ENCODE measurements around the gene C14orf93. TPM values are rescaled to one million over a fixed set of nuclear protein-coding genes. Genes with fewer than 3 reads are reported as not detected.

C14orf93 gene
- polyA plus RNA-seq, 1 donor from 2014 or later = 4.7 TPM

DNA sequence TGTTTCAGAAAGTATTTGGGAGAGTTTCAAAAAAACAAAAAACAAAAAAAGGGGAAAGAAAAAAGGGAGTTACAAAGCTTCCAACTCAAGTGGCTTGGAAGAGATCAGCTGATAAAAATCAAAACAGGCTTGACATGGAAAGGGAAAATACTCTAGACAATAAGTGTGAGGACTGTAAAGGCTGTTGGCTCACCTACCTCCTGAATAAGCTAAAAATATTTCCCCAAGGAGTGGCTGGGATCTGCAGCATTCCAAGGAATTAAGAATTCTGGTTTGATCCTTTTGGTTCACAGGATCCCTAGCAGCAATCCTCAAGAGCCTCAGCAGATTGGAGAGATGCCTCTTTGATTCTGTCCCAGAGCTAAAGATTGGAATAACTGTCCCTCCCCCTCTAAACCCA is 16.4 kb downstream of the C14orf93 start:
- H3K79me2 ChIP-seq (replicated peaks; ENCODE audit: insufficient read depth, low read length) = no peaks in the 10 kb centered on the region
- no peak overlapping the region for H2AFZ ChIP-seq (ENCODE audit: low read depth, low read length)
- no peak overlapping the region for H3K4me3 ChIP-seq (ENCODE audit: low read length)
- no peaks in the 10 kb centered on the region for H3K9me2 ChIP-seq (ENCODE audit: insufficient read depth, low read length)
- TF ChIP-seq POLR2AphosphoS5 (IDR thresholded peaks at IDR 0.05) (no peak), TAF1 (IDR thresholded peaks at IDR 0.05; ENCODE audit: low read depth) (no peak), EP300 (conservative IDR thresholded peaks at IDR 0.05; ENCODE audit: poor library complexity, severe bottlenecking) (no peak), MXI1 (conservative IDR thresholded peaks at IDR 0.05; ENCODE audit: poor library complexity, severe bottlenecking) (no peak), SMC3 (conservative IDR thresholded peaks at IDR 0.05; ENCODE audit: poor library complexity) (no peak), RAD21 (conservative IDR thresholded peaks at IDR 0.05) (no peak), EZH2 (IDR thresholded peaks at IDR 0.05; ENCODE audit: borderline replicate concordance, insufficient read depth, low read length, poor library complexity, severe bottlenecking) (no peak)
- TF ChIP-seq, protein P1, sequence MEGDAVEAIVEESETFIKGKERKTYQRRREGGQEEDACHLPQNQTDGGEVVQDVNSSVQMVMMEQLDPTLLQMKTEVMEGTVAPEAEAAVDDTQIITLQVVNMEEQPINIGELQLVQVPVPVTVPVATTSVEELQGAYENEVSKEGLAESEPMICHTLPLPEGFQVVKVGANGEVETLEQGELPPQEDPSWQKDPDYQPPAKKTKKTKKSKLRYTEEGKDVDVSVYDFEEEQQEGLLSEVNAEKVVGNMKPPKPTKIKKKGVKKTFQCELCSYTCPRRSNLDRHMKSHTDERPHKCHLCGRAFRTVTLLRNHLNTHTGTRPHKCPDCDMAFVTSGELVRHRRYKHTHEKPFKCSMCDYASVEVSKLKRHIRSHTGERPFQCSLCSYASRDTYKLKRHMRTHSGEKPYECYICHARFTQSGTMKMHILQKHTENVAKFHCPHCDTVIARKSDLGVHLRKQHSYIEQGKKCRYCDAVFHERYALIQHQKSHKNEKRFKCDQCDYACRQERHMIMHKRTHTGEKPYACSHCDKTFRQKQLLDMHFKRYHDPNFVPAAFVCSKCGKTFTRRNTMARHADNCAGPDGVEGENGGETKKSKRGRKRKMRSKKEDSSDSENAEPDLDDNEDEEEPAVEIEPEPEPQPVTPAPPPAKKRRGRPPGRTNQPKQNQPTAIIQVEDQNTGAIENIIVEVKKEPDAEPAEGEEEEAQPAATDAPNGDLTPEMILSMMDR (IDR thresholded peaks at IDR 0.05; ENCODE audit: poor library complexity, severe bottlenecking) = no peak
- TF ChIP-seq, protein P2, sequence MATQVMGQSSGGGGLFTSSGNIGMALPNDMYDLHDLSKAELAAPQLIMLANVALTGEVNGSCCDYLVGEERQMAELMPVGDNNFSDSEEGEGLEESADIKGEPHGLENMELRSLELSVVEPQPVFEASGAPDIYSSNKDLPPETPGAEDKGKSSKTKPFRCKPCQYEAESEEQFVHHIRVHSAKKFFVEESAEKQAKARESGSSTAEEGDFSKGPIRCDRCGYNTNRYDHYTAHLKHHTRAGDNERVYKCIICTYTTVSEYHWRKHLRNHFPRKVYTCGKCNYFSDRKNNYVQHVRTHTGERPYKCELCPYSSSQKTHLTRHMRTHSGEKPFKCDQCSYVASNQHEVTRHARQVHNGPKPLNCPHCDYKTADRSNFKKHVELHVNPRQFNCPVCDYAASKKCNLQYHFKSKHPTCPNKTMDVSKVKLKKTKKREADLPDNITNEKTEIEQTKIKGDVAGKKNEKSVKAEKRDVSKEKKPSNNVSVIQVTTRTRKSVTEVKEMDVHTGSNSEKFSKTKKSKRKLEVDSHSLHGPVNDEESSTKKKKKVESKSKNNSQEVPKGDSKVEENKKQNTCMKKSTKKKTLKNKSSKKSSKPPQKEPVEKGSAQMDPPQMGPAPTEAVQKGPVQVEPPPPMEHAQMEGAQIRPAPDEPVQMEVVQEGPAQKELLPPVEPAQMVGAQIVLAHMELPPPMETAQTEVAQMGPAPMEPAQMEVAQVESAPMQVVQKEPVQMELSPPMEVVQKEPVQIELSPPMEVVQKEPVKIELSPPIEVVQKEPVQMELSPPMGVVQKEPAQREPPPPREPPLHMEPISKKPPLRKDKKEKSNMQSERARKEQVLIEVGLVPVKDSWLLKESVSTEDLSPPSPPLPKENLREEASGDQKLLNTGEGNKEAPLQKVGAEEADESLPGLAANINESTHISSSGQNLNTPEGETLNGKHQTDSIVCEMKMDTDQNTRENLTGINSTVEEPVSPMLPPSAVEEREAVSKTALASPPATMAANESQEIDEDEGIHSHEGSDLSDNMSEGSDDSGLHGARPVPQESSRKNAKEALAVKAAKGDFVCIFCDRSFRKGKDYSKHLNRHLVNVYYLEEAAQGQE (IDR thresholded peaks at IDR 0.05; ENCODE audit: borderline replicate concordance) = no peak
- H3K36me3 ChIP-seq (ENCODE audit: insufficient read depth, low read length) = no peaks in the 10 kb centered on the region
- H3K27ac ChIP-seq (ENCODE audit: low read length) = no peak overlapping the region
- no peak overlapping the region for H3K9ac ChIP-seq (ENCODE audit: low read length)
- no peaks in the 10 kb centered on the region for H3F3A ChIP-seq (ENCODE audit: insufficient read depth, low read length, poor library complexity, severe bottlenecking)
- H4K20me1 ChIP-seq (ENCODE audit: insufficient read depth) = no peaks in the 10 kb centered on the region
- no peak overlapping the region for H3K4me2 ChIP-seq (ENCODE audit: low read length)
- no peaks in the 10 kb centered on the region for H3K27me3 ChIP-seq (ENCODE audit: insufficient read depth, low read depth, low read length)
- H3K9me3 ChIP-seq (ENCODE audit: low read length) = no peaks in the 10 kb centered on the region

DNA sequence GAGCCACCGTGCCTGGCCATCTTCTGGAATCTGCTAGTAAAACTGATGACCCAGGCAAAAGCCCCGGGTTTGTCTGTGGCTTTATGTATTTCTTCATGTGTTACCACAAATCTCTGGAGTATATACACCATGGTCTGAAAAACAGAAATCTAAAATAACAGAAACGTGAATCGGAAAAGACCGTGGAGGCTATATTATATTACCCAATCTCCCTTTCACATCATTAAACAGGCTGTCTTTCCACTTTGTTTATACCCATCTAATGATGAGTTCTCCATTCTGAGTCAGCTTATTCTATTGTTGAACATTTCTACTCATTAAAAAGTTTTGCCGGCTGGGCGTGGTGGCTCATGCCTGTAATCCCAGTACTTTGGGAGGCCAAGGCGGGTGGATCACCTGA is 18.1 kb downstream of the C14orf93 start:
- H3K36me3 ChIP-seq (ENCODE audit: insufficient read depth, low read length) = no peaks in the 10 kb centered on the region
- H4K20me1 ChIP-seq (ENCODE audit: insufficient read depth) = no peaks in the 10 kb centered on the region

More for the DNA sequence above, 18.1 kb downstream of the C14orf93 start:
- H3K4me3 ChIP-seq (ENCODE audit: low read length) = no peak overlapping the region
- H3F3A ChIP-seq (ENCODE audit: insufficient read depth, low read length, poor library complexity, severe bottlenecking) = no peaks in the 10 kb centered on the region
- H3K27me3 ChIP-seq (ENCODE audit: insufficient read depth, low read depth, low read length) = no peaks in the 10 kb centered on the region
- H3K9me2 ChIP-seq (ENCODE audit: insufficient read depth, low read length) = no peaks in the 10 kb centered on the region
- no peak for TF ChIP-seq SMC3 (conservative IDR thresholded peaks at IDR 0.05; ENCODE audit: poor library complexity)
- no peak for TF ChIP-seq EP300 (conservative IDR thresholded peaks at IDR 0.05; ENCODE audit: poor library complexity, severe bottlenecking)
- no peak for TF ChIP-seq TAF1 (IDR thresholded peaks at IDR 0.05; ENCODE audit: low read depth)
- TF ChIP-seq, protein P2 (IDR thresholded peaks at IDR 0.05; ENCODE audit: borderline replicate concordance) = no peak
- no peak for TF ChIP-seq POLR2AphosphoS5 (IDR thresholded peaks at IDR 0.05)
- no peak for TF ChIP-seq EZH2 (IDR thresholded peaks at IDR 0.05; ENCODE audit: borderline replicate concordance, insufficient read depth, low read length, poor library complexity, severe bottlenecking)
- TF ChIP-seq RAD21 (conservative IDR thresholded peaks at IDR 0.05) = no peak
- no peaks in the 10 kb centered on the region for H3K79me2 ChIP-seq (replicated peaks; ENCODE audit: insufficient read depth, low read length)
- no peak overlapping the region for H2AFZ ChIP-seq (ENCODE audit: low read depth, low read length)
- H3K9ac ChIP-seq (ENCODE audit: low read length) = no peak overlapping the region
- H3K4me2 ChIP-seq (ENCODE audit: low read length) = no peak overlapping the region
- no peak overlapping the region for H3K27ac ChIP-seq (ENCODE audit: low read length)
- H3K9me3 ChIP-seq (ENCODE audit: low read length) = no peaks in the 10 kb centered on the region

Measured in neural cell (in vitro differentiated cells).